ENCODE measurements around the gene COLQ. TPM values are rescaled to one million over a fixed set of nuclear protein-coding genes. Genes with fewer than 3 reads are reported as not detected.

Gene COLQ
- total RNA-seq, 1 donor from 2014 or later, result 1.2 TPM

DNA sequence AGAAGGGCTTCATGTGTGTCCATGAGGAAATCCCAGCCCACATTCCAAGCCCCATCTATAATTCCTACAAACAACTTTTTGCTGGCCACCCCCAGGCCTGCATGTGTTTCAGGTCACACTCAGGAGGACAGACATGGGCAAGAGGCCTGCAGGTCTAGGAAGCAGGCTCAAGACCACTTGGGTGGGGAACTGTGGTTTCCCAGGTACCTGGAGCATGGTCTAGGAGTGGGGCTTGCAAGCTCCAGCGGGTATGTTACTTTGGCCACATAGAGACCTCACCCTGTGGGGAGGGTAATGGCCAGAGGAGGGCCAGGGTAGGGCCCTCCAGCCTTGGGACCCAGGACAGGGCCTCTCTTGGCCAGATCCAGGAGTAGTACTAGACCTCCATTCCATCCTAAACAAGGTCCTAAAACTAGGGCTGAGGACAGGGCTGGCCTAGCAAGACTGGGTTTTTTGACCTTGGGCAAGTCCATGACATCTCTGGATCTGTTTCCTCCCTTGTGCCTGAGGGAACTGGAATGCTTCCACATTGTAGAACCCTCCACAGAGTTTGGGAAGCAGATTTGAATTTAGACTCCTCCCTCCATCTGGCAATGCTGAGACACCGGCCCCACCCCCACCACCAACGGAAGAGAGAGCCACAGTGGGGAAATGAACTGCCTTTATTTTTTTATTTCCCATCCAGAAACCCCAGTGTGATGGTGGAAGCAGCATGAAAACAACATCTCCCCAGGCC, 71.8 kb downstream of the COLQ start:
- CTCF ChIA-PET, result no interaction called here
- POLR2A ChIA-PET, result no interaction called here
- H3K4me1 Mint-ChIP-seq, result no peaks in the 10 kb centered on the region
- peaks cover 5% of the 10 kb centered on the region for H3K36me3 Mint-ChIP-seq (ENCODE audit: low read depth)
- no peak for DNase-seq
- no peak for ATAC-seq (ENCODE audit: low read depth)
- intact Hi-C loops (cut with micrococcal nuclease), result no loop called here
- H3K9me3 Mint-ChIP-seq, result no peaks in the 10 kb centered on the region
- H3K27ac Mint-ChIP-seq, result no peak overlapping the region
- TF ChIP-seq CTCF (IDR thresholded peaks at IDR 0.05), result no peak
- H3K4me3 Mint-ChIP-seq, result no peak overlapping the region
- no peaks in the 10 kb centered on the region for H3K27me3 Mint-ChIP-seq

DNA sequence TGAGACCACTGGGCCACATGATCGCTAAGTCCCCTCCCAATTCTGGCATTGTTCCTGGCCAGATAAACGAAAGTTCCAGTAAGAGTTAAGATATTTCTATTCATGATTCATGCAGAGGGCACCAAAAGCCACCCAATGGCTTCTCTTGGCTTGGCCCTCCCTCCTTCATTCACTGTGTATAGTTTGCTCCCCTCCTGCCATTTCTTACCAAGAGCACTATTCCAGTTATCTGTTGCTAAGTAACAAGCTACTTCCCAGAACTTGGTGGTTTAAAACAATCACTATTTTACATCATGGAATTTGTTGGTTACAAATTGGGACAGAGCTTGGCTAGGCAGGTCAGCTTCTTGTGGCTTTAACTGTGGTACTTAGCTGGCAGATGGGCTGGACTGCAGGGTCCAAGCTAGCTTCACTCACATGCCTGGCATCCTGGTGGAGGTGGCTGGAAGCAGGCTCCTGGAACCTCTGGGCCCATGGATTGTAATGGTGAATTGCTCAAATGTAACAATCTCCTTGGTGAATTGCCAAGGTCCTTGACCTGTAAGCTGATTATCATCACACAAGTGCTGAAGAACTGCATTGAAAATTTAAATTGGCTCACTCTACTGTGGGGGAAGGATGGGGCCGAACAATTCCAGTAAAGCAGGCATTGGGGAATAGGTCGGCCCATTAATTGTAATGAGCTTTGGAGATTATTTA, 77.5 kb downstream of the COLQ start:
- CTCF ChIA-PET, result no interaction called here
- intact Hi-C loops (cut with micrococcal nuclease), result no loop called here
- Mint-ChIP-seq H3K36me3 (ENCODE audit: low read depth) (peaks cover 54% of the 10 kb centered on the region), H3K27ac (no peak overlapping the region), H3K4me3 (no peak overlapping the region), H3K9me3 (no peaks in the 10 kb centered on the region), H3K4me1 (no peaks in the 10 kb centered on the region), H3K27me3 (no peaks in the 10 kb centered on the region)
- ATAC-seq (ENCODE audit: low read depth), result no peak
- no peak for DNase-seq
- POLR2A ChIA-PET, result no interaction called here
- TF ChIP-seq CTCF (IDR thresholded peaks at IDR 0.05), result no peak

DNA sequence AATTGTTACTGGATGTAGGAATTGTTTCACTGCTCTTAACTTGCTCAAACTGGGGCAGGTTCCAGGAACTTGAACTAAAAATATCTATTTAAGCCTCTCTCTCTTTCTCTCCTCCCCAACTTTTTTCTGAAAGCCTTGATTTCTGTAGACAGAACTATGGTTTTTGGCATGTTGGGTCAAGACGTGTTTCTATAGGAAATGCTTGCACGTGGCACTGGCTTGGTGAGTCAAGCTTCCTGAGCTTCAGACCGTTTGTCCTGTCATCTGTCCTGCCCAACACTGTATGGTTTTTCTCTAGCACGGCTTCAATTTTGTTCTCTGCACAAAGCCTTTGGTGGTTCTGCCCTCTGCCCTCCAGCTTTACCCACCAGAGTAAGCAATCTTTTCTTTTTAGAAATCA, 80.6 kb downstream of the COLQ start:
- POLR2A ChIA-PET, result no interaction called here
- H3K4me3 Mint-ChIP-seq, result no peak overlapping the region

GRCh38 chr3:15439476-15439875, 82.0 kb downstream of the COLQ start:
- ATAC-seq (ENCODE audit: low read depth) (no peak), DNase-seq (no peak)
- no peaks in the 10 kb centered on the region for H3K27me3 Mint-ChIP-seq
- no peak overlapping the region for H3K27ac Mint-ChIP-seq
- no peak for TF ChIP-seq CTCF (IDR thresholded peaks at IDR 0.05)
- intact Hi-C loops (cut with micrococcal nuclease), result no loop called here
- H3K36me3 Mint-ChIP-seq (ENCODE audit: low read depth), result peaks cover 87% of the 10 kb centered on the region
- no peaks in the 10 kb centered on the region for H3K4me1 Mint-ChIP-seq
- ChIA-PET CTCF (no interaction called here), POLR2A (no interaction called here)
- no peaks in the 10 kb centered on the region for H3K9me3 Mint-ChIP-seq
- H3K4me3 Mint-ChIP-seq, result no peak overlapping the region

More for the DNA sequence above, 80.6 kb downstream of the COLQ start:
- DNase-seq (no peak), ATAC-seq (ENCODE audit: low read depth) (no peak)
- TF ChIP-seq CTCF (IDR thresholded peaks at IDR 0.05), result no peak
- CTCF ChIA-PET, result no interaction called here
- Mint-ChIP-seq H3K9me3 (no peaks in the 10 kb centered on the region), H3K4me1 (no peaks in the 10 kb centered on the region), H3K36me3 (ENCODE audit: low read depth) (peaks cover 83% of the 10 kb centered on the region), H3K27me3 (no peaks in the 10 kb centered on the region), H3K27ac (no peak overlapping the region)
- intact Hi-C loops (cut with micrococcal nuclease), result no loop called here

- peaks cover 90% of the 10 kb centered on the region for H3K36me3 Mint-ChIP-seq (ENCODE audit: low read depth)
These were observed 82.5 kb downstream of the COLQ start for GRCh38 chr3:15438983-15439382.

More at GRCh38 chr3:15438983-15439382, 82.5 kb downstream of the COLQ start:
- ATAC-seq (ENCODE audit: low read depth) (no peak), DNase-seq (no peak)
- Mint-ChIP-seq H3K27me3 (no peaks in the 10 kb centered on the region), H3K9me3 (no peaks in the 10 kb centered on the region), H3K27ac (no peak overlapping the region), H3K4me1 (no peaks in the 10 kb centered on the region), H3K4me3 (no peak overlapping the region)
- CTCF ChIA-PET, result no interaction called here
- no peak for TF ChIP-seq CTCF (IDR thresholded peaks at IDR 0.05)
- POLR2A ChIA-PET, result no interaction called here
- intact Hi-C loops (cut with micrococcal nuclease), result no loop called here

All from activated B cell treated with CpG ODN at 0.5 μM for 24 hours (primary cell).